ENCODE measurements around the gene IMPACT.

The IMPACT gene

GRCh38 chr18:24403076-24403475 is 23.4 kb upstream of the IMPACT start:
- H3K4me3 Mint-ChIP-seq = no peak overlapping the region
- no peak for DNase-seq
- H3K36me3 Mint-ChIP-seq (ENCODE audit: low read depth) = no peaks in the 10 kb centered on the region
- H3K9me3 Mint-ChIP-seq = no peaks in the 10 kb centered on the region
- H3K4me1 Mint-ChIP-seq (ENCODE audit: low read depth) = peaks cover 15% of the 10 kb centered on the region
- no peak overlapping the region for H3K27ac Mint-ChIP-seq
- peaks cover 66% of the 10 kb centered on the region for H3K27me3 Mint-ChIP-seq

GRCh38 chr18:24404591-24404990 is 21.9 kb upstream of the IMPACT start:
- Mint-ChIP-seq H3K27ac (no peak overlapping the region), H3K4me3 (no peak overlapping the region), H3K36me3 (ENCODE audit: low read depth) (no peaks in the 10 kb centered on the region), H3K4me1 (ENCODE audit: low read depth) (peaks cover 11% of the 10 kb centered on the region), H3K27me3 (peaks cover 70% of the 10 kb centered on the region), H3K9me3 (no peaks in the 10 kb centered on the region)
- no peak for DNase-seq

GRCh38 chr18:24408496-24408895 is 18.0 kb upstream of the IMPACT start:
- Mint-ChIP-seq H3K9me3 (peaks cover 8% of the 10 kb centered on the region), H3K27me3 (peaks cover 65% of the 10 kb centered on the region), H3K4me1 (ENCODE audit: low read depth) (peaks cover 14% of the 10 kb centered on the region), H3K27ac (no peak overlapping the region), H3K36me3 (ENCODE audit: low read depth) (no peaks in the 10 kb centered on the region), H3K4me3 (no peak overlapping the region)
- no peak for DNase-seq

DNA sequence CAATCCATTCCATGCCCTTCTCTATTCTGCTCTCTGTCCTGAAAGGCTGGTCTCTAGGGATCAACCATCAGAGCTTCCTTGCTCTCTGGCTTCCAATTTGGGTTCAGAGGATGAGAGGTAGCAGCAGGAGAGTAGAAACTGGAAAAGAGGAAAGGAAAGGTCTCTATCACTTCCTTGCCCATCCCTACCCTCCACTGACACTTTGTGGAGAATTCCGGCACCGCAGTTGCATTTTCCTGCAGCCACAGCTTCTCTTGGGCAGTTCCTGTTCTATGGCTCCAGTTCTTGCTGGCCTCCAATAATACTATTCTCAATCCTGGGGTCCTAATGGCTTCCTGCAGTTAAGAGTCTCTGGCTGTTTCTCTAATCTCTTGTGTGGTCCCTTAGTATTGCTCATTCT is 13.3 kb upstream of the IMPACT start:
- peaks cover 8% of the 10 kb centered on the region for H3K9me3 Mint-ChIP-seq
- peak overlapping the region; percentile 24 for H3K27ac Mint-ChIP-seq
- H3K4me3 Mint-ChIP-seq = no peak overlapping the region
- DNase-seq = no peak
- H3K4me1 Mint-ChIP-seq (ENCODE audit: low read depth) = peaks cover 23% of the 10 kb centered on the region
- peaks cover 49% of the 10 kb centered on the region for H3K27me3 Mint-ChIP-seq
- no peaks in the 10 kb centered on the region for H3K36me3 Mint-ChIP-seq (ENCODE audit: low read depth)

GRCh38 chr18:24414349-24415003 is 12.0 kb upstream of the IMPACT start:
- H3K9me3 Mint-ChIP-seq = peaks cover 8% of the 10 kb centered on the region
- H3K27ac Mint-ChIP-seq = peak overlapping the region; percentile 39
- H3K27me3 Mint-ChIP-seq = peaks cover 49% of the 10 kb centered on the region
- H3K4me3 Mint-ChIP-seq = no peak overlapping the region
- peaks cover 23% of the 10 kb centered on the region for H3K4me1 Mint-ChIP-seq (ENCODE audit: low read depth)
- no peaks in the 10 kb centered on the region for H3K36me3 Mint-ChIP-seq (ENCODE audit: low read depth)
- DNase-seq = peak; percentile 42

GRCh38 chr18:24417480-24417879 is 9.0 kb upstream of the IMPACT start:
- H3K9me3 Mint-ChIP-seq = peaks cover 6% of the 10 kb centered on the region
- H3K36me3 Mint-ChIP-seq (ENCODE audit: low read depth) = no peaks in the 10 kb centered on the region
- peaks cover 20% of the 10 kb centered on the region for H3K4me1 Mint-ChIP-seq (ENCODE audit: low read depth)
- H3K4me3 Mint-ChIP-seq = no peak overlapping the region
- no peak overlapping the region for H3K27ac Mint-ChIP-seq
- peaks cover 57% of the 10 kb centered on the region for H3K27me3 Mint-ChIP-seq
- no peak for DNase-seq

DNA sequence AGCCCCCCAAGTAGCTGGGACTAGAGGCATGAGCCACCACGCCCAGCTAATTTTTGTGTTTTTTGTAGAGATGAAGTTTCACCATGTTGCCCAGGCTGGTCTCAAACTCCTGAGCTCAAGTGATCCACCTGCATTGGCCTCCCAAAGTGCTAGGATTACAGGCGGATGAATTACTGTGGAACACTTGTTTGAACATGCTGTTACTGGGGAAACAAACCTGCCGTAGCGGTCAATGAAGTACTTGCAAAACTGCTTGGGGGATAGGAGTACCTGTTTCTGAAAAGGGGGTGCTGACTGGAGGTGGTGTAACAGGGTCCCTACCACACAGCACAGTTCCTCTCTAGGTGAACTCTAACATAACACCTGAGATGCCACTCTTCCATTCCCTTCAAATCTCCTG is 5.9 kb upstream of the IMPACT start:
- Mint-ChIP-seq H3K27ac (no peak overlapping the region), H3K36me3 (ENCODE audit: low read depth) (peaks cover 2% of the 10 kb centered on the region), H3K4me3 (no peak overlapping the region), H3K9me3 (peaks cover 2% of the 10 kb centered on the region), H3K4me1 (ENCODE audit: low read depth) (peaks cover 3% of the 10 kb centered on the region), H3K27me3 (peaks cover 72% of the 10 kb centered on the region)
- no peak for DNase-seq

DNA sequence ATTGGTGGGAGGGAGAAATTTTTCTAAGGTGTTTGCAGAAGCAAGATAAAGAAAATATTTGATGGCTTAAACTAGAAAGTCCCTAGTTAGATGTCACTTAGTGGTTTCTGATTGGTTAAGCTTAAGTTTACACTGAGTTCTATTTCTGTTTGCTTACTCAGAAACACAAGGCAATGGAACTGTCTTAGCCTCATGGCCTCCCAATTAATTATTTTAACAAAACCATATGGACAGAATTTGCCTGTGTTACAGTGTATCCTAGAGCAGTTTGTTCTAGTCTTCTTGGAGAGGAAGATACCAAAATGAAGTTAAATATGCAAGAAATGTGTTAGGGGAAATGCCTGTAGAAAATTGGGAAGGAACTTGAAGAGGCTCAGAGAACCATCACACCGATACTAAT is 4.6 kb upstream of the IMPACT start:
- Mint-ChIP-seq H3K27me3 (peaks cover 65% of the 10 kb centered on the region), H3K4me3 (no peak overlapping the region), H3K27ac (no peak overlapping the region), H3K4me1 (ENCODE audit: low read depth) (peaks cover 11% of the 10 kb centered on the region), H3K36me3 (ENCODE audit: low read depth) (peaks cover 11% of the 10 kb centered on the region), H3K9me3 (peaks cover 9% of the 10 kb centered on the region)
- DNase-seq = no peak

- Mint-ChIP-seq H3K27me3 (peaks cover 32% of the 10 kb centered on the region), H3K9me3 (peaks cover 15% of the 10 kb centered on the region), H3K36me3 (ENCODE audit: low read depth) (peaks cover 35% of the 10 kb centered on the region), H3K4me1 (ENCODE audit: low read depth) (peaks cover 27% of the 10 kb centered on the region), H3K4me3 (peak overlapping the region; percentile 79), H3K27ac (peak overlapping the region; percentile 86)
- no peak for DNase-seq
Measured at GRCh38 chr18:24426073-24426397, 435 bp upstream of the IMPACT start.

GRCh38 chr18:24427484-24427883 is 1.0 kb downstream of the IMPACT start:
- H3K4me3 Mint-ChIP-seq = peak overlapping the region; percentile 83
- DNase-seq = no peak
- peaks cover 40% of the 10 kb centered on the region for H3K36me3 Mint-ChIP-seq (ENCODE audit: low read depth)
- peak overlapping the region; percentile 93 for H3K27ac Mint-ChIP-seq
- peaks cover 27% of the 10 kb centered on the region for H3K4me1 Mint-ChIP-seq (ENCODE audit: low read depth)
- peaks cover 22% of the 10 kb centered on the region for H3K27me3 Mint-ChIP-seq
- H3K9me3 Mint-ChIP-seq = peaks cover 15% of the 10 kb centered on the region

- H3K4me1 Mint-ChIP-seq (ENCODE audit: low read depth) = peaks cover 27% of the 10 kb centered on the region
- no peak overlapping the region for H3K27ac Mint-ChIP-seq
- DNase-seq = no peak
- H3K36me3 Mint-ChIP-seq (ENCODE audit: low read depth) = peaks cover 44% of the 10 kb centered on the region
- peaks cover 15% of the 10 kb centered on the region for H3K9me3 Mint-ChIP-seq
- H3K27me3 Mint-ChIP-seq = peaks cover 11% of the 10 kb centered on the region
- H3K4me3 Mint-ChIP-seq = no peak overlapping the region
Measured at GRCh38 chr18:24428709-24429108, 2.2 kb downstream of the IMPACT start.

DNA sequence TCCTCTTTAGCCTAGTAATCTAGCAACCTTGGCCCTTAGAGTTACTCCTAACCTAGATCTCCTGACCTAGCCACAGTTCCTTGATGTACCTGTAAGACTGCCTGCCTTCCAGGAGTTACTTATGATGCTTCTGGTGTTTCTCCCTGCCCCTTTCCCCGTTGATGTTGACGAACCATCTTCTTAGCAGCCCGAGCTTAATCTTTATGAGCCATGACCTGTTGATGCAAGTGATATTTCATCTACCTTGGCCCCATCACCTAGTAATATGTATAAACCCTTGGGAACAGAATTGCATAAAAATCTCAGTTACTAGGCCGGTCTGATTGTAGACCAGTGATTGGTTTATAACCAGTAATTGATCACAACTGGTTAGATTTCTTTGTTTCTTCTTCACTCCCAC is 2.7 kb downstream of the IMPACT start:
- Mint-ChIP-seq H3K27ac (no peak overlapping the region), H3K4me1 (ENCODE audit: low read depth) (peaks cover 27% of the 10 kb centered on the region), H3K4me3 (no peak overlapping the region)

GRCh38 chr18:24432618-24433017 is 6.1 kb downstream of the IMPACT start:
- DNase-seq = no peak
- Mint-ChIP-seq H3K36me3 (ENCODE audit: low read depth) (peaks cover 42% of the 10 kb centered on the region), H3K27me3 (no peaks in the 10 kb centered on the region), H3K9me3 (peaks cover 6% of the 10 kb centered on the region), H3K27ac (no peak overlapping the region), H3K4me1 (ENCODE audit: low read depth) (peaks cover 13% of the 10 kb centered on the region), H3K4me3 (no peak overlapping the region)

More for the DNA sequence above, 2.7 kb downstream of the IMPACT start:
- Mint-ChIP-seq H3K27me3 (peaks cover 6% of the 10 kb centered on the region), H3K9me3 (peaks cover 15% of the 10 kb centered on the region), H3K36me3 (ENCODE audit: low read depth) (peaks cover 44% of the 10 kb centered on the region)
- no peak for DNase-seq

DNA sequence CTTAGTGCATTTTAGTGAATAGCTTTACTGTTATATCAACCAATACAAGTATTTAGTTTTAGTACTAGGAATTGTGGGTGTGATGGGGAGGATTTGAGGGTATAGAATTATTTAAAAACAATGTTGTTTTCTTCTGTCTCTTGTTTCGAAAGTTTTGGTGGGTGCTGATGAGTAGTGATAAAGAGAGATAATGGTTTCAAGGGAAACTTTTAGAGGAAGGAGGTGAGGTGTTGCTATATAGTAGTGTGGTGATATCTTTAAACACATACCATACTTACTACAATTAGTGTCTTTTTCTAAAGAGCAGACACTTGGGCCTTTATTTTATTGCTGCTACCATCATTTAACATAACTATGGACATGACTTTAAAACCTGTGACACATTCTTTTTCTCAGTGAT is 10.5 kb downstream of the IMPACT start:
- H3K36me3 Mint-ChIP-seq (ENCODE audit: low read depth) = peaks cover 56% of the 10 kb centered on the region
- H3K27ac Mint-ChIP-seq = no peak overlapping the region
- no peak overlapping the region for H3K4me3 Mint-ChIP-seq
- H3K27me3 Mint-ChIP-seq = no peaks in the 10 kb centered on the region
- peaks cover 4% of the 10 kb centered on the region for H3K4me1 Mint-ChIP-seq (ENCODE audit: low read depth)
- H3K9me3 Mint-ChIP-seq = no peaks in the 10 kb centered on the region
- no peak for DNase-seq

DNA sequence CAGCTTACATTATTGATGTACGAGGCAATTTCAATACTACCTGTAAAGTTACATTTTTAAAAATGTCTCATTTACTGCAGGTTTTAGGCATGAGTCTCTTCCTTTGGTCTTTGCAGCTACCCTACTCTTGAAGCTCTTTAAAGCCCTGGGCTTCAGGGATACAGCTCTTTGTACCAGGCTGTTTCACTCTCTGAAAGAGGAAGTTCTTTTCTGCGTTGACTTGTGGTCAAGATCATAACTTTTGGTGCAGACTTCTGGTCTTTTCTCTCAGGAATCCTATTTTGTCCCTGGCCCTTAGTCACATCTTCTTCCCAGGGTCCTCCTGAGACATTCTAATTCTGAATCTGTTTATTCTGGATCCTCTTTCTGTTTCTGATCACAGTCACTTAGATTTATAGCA is 17.4 kb downstream of the IMPACT start:
- Mint-ChIP-seq H3K4me1 (ENCODE audit: low read depth) (peaks cover 7% of the 10 kb centered on the region), H3K27ac (no peak overlapping the region), H3K4me3 (no peak overlapping the region), H3K36me3 (ENCODE audit: low read depth) (peaks cover 76% of the 10 kb centered on the region), H3K27me3 (no peaks in the 10 kb centered on the region), H3K9me3 (no peaks in the 10 kb centered on the region)
- no peak for DNase-seq

GRCh38 chr18:24446453-24446852 is 20.0 kb downstream of the IMPACT start:
- no peak for DNase-seq
- Mint-ChIP-seq H3K27ac (no peak overlapping the region), H3K4me1 (ENCODE audit: low read depth) (peaks cover 7% of the 10 kb centered on the region), H3K36me3 (ENCODE audit: low read depth) (peaks cover 80% of the 10 kb centered on the region), H3K9me3 (no peaks in the 10 kb centered on the region), H3K27me3 (no peaks in the 10 kb centered on the region), H3K4me3 (no peak overlapping the region)

Data from activated T-cell treated with anti-CD3 and anti-CD28 coated beads, Interleukin-2, amount 50 U/mL, for 24 hours (primary cell).